ENCODE data around the gene NAP1L3.

Gene NAP1L3, protein sequence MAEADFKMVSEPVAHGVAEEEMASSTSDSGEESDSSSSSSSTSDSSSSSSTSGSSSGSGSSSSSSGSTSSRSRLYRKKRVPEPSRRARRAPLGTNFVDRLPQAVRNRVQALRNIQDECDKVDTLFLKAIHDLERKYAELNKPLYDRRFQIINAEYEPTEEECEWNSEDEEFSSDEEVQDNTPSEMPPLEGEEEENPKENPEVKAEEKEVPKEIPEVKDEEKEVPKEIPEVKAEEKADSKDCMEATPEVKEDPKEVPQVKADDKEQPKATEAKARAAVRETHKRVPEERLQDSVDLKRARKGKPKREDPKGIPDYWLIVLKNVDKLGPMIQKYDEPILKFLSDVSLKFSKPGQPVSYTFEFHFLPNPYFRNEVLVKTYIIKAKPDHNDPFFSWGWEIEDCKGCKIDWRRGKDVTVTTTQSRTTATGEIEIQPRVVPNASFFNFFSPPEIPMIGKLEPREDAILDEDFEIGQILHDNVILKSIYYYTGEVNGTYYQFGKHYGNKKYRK

DNA sequence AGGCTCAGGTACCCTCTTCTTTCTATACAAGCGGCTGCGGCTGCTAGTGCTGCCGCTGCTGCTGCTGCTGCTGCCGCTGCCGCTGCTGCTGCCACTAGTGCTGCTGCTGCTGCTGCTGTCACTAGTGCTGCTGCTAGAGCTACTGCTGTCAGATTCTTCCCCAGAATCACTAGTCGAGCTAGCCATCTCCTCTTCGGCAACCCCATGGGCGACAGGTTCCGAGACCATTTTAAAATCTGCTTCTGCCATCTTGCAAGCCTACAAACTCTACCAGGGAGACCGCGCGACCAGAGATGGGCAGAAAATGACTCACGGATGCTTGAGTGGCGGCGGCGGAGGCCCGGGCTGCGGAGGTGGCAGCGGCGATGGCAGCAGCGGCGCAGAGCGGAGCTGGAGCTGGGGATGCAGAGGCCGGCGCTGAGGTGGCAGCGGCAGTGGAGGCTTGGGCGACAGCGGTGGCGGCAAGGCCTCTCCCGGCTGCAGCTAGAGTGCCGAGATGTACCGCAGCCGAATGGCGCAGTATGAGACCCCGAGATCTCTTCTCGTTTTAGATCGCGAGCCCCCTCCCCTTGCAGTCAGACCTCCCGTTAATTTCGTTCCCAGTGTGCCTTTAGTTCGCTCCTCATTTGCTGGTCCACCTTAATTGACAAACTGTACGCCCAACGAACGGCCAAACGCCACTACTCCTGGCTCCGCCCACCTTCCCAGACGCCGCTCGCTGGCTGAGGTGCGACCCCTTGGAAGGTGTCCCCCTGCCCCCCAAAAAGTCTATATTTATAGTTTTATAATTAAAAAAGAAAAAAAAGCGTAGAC lies at the start of gene NAP1L3:
NAP1L3 (minus strand) TSS at position 523 of the 813 bp plus-strand sequence; CDS start at position 249, 274 bp downstream.
- DNase-seq = peak; percentile 87

GRCh38 chrX:93711076-93711475 lies 37.7 kb upstream of the NAP1L3 start:
- no peak for DNase-seq

DNA sequence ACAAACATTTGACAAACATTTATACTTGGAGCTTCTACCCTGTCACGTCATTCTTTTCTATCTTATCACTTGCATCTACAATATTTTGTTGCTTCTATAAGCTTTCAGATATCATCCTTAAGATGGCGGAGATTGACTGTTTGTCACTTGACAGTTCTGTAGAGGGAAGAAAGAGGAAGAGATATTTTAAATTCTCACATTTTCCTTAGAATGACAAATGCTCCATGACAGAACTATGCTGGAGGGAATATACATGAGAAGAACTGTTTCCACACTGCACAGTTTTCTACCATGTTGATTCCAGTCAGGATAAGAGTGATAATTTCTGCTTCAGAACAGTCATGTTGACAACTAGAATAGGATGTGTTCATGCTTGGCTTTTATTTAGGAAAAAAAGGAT lies 30.3 kb upstream of the NAP1L3 start:
- no peak for DNase-seq

DNA sequence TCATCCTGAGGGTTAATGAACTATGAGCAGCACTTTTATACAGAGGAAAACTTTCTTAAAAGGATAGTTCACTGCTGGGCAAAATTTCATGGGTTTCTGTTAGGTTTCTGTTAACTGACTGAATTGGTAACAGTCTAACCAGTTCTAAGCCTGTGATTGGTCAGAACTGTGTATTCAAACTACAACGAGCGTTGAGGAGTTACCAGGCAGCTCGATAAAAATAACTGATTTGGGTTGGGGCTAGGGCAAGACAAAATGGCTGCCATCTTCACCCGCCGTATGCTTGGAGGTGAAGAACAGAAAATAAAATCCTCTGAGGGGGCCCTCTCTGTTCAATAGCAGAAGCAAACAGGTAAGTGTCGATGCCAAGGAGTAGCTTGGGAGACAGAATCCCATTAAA lies 22.6 kb upstream of the NAP1L3 start:
- DNase-seq = no peak

DNA sequence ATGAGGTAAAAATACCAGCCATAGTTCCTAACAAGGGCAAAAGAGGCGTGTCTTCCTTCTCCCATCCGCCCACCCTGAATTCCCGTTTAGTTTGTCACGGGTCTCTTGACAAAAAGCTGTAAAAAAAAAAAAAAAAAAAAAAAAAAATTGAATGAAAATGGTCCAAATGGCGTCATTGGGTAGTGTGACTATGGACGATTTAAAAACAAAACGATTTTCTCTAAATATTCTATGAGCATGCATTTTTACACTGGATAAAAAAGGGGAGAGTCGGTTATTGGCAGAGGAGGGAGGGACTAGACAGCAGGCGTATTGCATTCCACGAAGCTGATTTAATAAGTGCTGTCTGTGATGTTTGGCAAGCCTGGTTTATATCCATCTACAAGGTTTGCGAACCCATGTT lies 492 bp upstream of the NAP1L3 start, which contains the start of gene FAM133A:
FAM133A (plus strand) TSS at position 338 of the 403 bp plus-strand sequence. CDS start 35,214 bp downstream, outside the sequence.
- DNase-seq = peak; percentile 66

DNA sequence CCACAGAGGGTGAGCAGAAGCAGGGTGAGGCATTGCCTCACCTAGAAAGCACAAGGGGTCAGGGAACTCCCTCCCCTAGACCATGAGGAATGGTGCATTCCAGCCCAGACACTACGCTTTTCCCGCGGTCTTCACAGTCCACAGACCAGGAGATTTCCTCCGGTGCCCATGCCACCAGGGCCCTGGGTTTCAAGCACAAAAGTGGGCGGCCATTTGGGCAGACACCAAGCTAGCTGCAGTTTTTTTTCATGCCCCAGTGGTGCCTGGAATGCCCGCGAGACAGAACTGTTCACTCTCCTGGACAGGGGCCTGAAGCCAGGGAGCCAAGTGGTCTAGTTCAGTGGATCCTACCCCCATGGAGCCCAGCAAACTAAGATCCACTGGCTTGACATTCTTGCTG lies 12.8 kb downstream of the NAP1L3 start:
- no peak for DNase-seq

DNA sequence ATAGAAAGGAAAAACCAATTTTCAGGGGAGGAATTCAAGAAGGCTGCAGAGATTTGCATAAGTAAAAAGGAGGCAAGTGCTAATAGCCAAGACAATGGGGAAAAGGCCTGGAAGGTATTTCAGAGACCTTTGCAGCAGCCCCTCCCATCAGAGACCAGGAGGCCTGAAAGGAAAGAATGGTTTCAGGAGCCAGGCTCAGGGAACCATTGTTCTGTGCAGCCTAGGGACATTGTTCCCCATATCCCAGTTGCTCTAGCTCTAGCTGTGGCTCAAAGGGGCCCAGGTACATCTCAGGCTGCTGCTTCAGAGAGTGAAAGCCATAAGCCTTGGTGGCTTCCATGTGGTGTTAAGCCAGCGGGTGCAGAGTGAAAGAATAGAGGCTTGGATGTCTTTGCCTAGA lies 24.0 kb downstream of the NAP1L3 start:
- no peak for DNase-seq

DNA sequence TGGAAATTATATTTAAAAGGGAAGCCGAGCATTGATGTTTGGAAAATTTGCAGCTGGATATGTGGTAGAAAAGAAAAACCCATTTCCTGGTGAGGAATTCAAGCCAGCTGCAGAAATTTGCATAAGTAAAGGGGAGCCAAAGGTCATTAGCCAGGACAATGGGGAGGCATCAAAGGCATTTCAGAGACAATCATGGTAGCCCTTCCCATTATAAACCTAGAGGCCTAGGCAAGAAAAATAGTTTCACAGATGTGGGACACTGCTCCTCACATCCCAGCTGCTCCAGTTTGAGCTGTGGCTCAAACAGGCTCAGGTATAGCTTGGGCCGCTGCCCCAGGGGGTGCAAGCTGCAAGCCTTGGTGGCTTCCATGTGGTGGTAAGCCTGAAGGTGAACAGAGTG lies 35.8 kb downstream of the NAP1L3 start:
- DNase-seq = no peak

All from midbrain (tissue), 1 donor.